ENCODE results near the gene FBXL5. TPM values are rescaled to one million over a fixed set of nuclear protein-coding genes. Genes with fewer than 3 reads are reported as not detected.

FBXL5 gene
- total and polyA plus RNA-seq, 8 donors, result 17.6 to 39.2 (median 31.9) TPM

DNA sequence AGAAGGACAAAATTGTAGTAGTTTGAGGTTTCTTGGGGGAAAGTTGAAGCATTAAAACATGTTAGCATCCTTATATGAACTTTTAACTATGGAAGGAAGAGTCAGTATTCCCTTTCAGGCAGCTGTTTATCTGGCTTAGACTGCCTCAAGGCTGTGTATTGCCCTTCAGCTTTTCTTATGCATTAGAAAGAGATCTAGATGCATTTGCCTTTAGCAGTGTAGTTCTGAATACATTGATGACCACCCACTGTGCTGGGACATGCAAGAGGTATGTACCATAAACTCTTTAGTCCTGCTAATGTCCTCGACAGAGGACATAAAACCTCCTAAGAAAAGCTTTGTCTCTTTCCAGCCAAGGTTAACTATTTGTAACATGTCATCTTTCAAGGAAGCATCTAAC, 29.3 kb upstream of the FBXL5 start:
- ATAC-seq (no peak), DNase-seq (no peak), FAIRE-seq (no peak)
- Histone ChIP-seq H3K36me3 (peaks cover 0 to 4% (median 0%) of the 10 kb centered on the region in 3 donors), H3K9me3 (no peaks in the 10 kb centered on the region), H3K27ac (no peak overlapping the region), H3K27me3 (no peaks in the 10 kb centered on the region), H3K4me1 (peaks cover 6 to 21% (median 9%) of the 10 kb centered on the region in 3 donors), H3K4me3 (no peak overlapping the region)
- intact Hi-C loops (cut with DNase I), result no loop called here
- TF ChIP-seq, protein P1, sequence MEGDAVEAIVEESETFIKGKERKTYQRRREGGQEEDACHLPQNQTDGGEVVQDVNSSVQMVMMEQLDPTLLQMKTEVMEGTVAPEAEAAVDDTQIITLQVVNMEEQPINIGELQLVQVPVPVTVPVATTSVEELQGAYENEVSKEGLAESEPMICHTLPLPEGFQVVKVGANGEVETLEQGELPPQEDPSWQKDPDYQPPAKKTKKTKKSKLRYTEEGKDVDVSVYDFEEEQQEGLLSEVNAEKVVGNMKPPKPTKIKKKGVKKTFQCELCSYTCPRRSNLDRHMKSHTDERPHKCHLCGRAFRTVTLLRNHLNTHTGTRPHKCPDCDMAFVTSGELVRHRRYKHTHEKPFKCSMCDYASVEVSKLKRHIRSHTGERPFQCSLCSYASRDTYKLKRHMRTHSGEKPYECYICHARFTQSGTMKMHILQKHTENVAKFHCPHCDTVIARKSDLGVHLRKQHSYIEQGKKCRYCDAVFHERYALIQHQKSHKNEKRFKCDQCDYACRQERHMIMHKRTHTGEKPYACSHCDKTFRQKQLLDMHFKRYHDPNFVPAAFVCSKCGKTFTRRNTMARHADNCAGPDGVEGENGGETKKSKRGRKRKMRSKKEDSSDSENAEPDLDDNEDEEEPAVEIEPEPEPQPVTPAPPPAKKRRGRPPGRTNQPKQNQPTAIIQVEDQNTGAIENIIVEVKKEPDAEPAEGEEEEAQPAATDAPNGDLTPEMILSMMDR (IDR thresholded peaks at IDR 0.05), result no peak
- WGBS, 2 donors, result 97 to 98% methylated on average over 1 of the region's 1 CpG

DNA sequence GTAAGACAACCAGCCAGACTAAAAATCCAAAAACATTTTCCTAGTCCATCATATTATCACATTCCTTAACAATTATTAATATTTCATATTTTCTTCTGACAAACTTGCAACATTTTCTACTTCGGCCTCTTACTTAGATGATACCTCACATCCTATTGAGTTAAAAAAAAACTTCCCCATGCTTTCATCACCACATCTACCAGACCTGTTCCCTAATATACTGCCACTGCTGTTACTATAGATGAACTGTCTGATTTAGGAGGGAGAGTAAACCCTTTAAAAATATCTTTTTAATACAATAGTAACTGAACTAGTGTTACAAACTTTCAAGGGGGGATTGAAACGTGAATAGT, 28.0 kb upstream of the FBXL5 start:
- Histone ChIP-seq H3K4me1 (peaks cover 8 to 21% (median 9%) of the 10 kb centered on the region in 3 donors), H3K27ac (peak overlapping the region in 1 of 4 donors; percentile 95), H3K27me3 (no peaks in the 10 kb centered on the region), H3K4me3 (peak overlapping the region in 1 of 4 donors; percentile 78), H3K36me3 (peaks cover 0 to 4% (median 0%) of the 10 kb centered on the region in 3 donors), H3K9me3 (no peaks in the 10 kb centered on the region)
- FAIRE-seq (no peak), ATAC-seq (no peak), DNase-seq (no peak)
- intact Hi-C loops (cut with DNase I), result no loop called here
- 73 to 81% methylated on average over 2 of the region's 2 CpGs for WGBS, 2 donors
- TF ChIP-seq, protein P1 (IDR thresholded peaks at IDR 0.05), result no peak

DNA sequence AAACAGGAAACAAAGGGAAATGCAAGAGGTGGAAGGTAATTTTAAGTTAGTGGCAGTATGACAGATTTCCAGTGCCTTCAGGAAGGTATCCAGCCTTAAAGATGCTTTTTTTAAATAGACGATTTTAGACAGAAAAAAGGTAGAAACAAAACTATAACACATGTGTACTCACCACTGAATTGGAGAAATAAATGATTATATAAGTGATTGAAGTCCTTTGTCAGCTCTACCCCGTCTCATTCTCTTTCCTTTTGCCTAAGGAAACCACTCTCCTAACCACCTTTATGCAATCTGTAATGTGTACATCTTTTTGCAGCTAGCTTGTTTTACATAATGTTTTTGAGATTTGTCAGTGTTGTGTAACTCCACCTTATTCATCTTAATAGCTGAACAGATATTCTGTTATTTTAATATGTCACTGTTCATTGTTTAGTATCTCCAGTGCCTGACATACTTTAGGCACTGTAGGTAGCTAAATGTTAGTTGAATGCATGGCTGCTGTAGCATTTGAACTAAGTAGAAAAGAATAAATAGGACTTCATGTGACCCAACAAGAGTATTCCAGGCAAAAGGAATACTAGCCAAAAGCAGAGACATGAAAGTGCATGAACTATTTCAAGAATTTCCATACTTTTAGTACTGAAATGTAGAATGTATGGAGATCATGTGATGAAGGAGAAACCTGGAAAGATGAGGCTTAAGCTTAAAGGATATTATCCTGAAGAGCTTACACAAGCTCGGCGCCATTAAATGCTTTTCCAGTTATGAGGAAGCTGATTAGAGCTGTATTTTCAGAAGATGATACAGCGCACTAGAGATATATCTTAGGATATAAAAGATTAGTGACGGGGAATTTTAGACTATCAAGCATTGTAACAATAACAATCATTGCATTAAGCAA, 27.3 kb upstream of the FBXL5 start:
- H3K4me1 ChIP-seq, result peaks cover 9 to 21% (median 11%) of the 10 kb centered on the region in 3 donors
- H3K9me3 ChIP-seq, result no peaks in the 10 kb centered on the region
- H3K27ac ChIP-seq, result peak overlapping the region; percentile 84 to 95 (median 89)
- no peak for ATAC-seq
- TF ChIP-seq, protein P1 (IDR thresholded peaks at IDR 0.05), result no peak
- H3K4me3 ChIP-seq, result peak overlapping the region; percentile 49 to 78 (median 66)
- no peak for DNase-seq
- 33 to 34% methylated on average over 6 of the region's 6 CpGs for WGBS, 2 donors
- FAIRE-seq, result no peak
- no peaks in the 10 kb centered on the region for H3K27me3 ChIP-seq
- intact Hi-C loops (cut with DNase I), result no loop called here
- peaks cover 0 to 4% (median 0%) of the 10 kb centered on the region in 3 donors for H3K36me3 ChIP-seq

DNA sequence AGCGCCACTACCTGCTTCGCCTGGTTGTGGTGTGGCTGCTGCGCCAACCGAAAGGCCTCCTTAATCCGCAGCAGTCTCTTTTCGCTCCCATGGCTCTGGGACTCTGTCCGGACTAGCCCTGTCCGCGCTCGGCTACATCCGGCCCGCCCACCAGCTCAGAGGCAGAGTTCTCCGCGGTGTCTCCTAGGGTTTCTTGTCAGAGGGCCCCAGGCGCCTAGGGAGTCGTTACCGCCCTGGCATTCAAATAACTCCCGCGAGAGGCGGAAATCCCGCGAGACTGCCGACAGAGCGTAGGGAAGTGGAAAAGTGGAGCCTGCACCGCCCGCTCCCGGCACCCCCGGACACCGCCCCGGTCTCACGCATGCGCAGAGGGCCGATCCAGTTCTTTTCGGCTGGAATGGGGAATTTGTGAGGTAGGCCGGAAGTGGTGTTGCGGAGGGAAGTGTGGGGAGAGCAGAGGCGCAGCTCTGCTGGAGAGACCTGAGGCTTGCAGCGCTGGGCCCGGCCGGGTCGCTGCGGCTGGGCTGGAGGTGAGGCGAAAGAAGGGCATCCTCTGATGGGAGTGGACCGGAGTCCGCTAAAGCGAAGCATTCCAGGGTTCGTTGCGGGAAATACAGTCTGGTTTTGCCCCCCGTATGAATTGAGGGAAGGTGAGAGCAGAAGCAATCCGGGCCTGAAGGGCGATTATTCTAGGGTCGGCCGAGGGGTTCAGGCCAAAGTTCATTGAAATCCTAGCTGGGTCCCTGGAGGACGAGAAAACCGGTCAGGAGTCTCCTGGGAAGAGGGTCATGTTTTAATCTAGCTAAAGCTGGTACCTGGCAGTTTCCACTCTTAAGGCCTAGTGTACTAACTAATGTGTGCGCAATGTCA, 26.4 kb upstream of the FBXL5 start, which contains the start of gene FAM200B:
Gene FAM200B, plus strand, starts transcription at position 456 of the 870 bp plus-strand sequence. CDS start 5,151 bp downstream, outside the sequence.
- Histone ChIP-seq H3K36me3 (peaks cover 0 to 3% (median 0%) of the 10 kb centered on the region in 3 donors), H3K27ac (peak within 1 kb of the TSS; percentile 84 to 95 (median 89)), H3K4me3 (peak within 1 kb of the TSS; percentile 49 to 78 (median 66)), H3K9me3 (no peaks in the 10 kb centered on the region), H3K4me1 (peaks cover 9 to 21% (median 11%) of the 10 kb centered on the region in 3 donors), H3K27me3 (no peaks in the 10 kb centered on the region)
- peak; percentile 63 for FAIRE-seq
- ATAC-seq, result peak; percentile 93 to 98 (median 98)
- DNase-seq, result peak; percentile 98 to 100 (median 100)
- WGBS, 2 donors, result 0 to 1% methylated on average over 56 of the region's 56 CpGs
- TF ChIP-seq, protein P1 (IDR thresholded peaks at IDR 0.05), result peak in 1 of 4 donors; percentile 26
- intact Hi-C loops (cut with DNase I), result no loop called here

Measured in pancreas (tissue), 10 donors.